ENCODE measurements around the gene HECW1.

Gene HECW1

DNA sequence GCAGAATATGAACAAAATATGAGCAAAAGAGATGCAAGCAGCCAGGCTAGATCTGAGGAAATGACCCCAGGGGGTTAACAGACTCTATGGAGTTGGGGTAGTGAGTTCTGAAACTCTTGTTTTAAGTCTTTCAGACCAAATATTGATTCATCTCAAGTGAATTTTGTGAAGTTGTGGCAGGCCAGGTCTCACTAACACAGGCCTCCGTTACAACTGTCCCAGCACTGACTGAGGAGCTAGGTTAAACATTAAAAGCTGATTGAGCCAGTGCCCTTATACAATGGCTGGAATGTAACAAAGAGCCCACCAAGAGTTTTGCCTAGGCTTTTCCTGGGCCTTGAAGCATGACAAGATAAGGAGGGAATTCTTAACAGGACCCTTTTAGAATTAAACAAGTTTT, 278.1 kb downstream of the HECW1 start:
- TF ChIP-seq, protein P1, sequence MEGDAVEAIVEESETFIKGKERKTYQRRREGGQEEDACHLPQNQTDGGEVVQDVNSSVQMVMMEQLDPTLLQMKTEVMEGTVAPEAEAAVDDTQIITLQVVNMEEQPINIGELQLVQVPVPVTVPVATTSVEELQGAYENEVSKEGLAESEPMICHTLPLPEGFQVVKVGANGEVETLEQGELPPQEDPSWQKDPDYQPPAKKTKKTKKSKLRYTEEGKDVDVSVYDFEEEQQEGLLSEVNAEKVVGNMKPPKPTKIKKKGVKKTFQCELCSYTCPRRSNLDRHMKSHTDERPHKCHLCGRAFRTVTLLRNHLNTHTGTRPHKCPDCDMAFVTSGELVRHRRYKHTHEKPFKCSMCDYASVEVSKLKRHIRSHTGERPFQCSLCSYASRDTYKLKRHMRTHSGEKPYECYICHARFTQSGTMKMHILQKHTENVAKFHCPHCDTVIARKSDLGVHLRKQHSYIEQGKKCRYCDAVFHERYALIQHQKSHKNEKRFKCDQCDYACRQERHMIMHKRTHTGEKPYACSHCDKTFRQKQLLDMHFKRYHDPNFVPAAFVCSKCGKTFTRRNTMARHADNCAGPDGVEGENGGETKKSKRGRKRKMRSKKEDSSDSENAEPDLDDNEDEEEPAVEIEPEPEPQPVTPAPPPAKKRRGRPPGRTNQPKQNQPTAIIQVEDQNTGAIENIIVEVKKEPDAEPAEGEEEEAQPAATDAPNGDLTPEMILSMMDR (IDR thresholded peaks at IDR 0.05): no peak

DNA sequence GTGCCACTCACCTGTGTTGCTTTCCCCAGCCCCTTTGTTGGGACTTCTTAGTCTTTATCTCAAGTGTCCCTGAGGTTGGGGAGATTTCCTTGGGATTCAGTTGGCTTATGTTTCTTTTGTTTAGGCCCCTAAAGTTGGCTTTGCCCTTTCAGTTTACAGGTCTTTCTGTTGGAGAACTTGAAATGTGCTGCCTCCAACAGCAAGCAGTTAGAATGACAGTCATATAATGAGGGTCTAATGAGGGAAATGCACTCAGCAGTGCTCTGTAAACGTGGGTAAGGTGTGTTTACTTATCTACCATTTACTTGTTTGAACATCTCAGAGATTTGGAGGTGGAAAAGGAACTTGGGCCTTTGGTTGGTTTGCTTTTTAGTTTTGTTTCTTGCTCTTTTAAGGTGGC, 279.1 kb downstream of the HECW1 start:
- TF ChIP-seq, protein P1 (IDR thresholded peaks at IDR 0.05): no peak

DNA sequence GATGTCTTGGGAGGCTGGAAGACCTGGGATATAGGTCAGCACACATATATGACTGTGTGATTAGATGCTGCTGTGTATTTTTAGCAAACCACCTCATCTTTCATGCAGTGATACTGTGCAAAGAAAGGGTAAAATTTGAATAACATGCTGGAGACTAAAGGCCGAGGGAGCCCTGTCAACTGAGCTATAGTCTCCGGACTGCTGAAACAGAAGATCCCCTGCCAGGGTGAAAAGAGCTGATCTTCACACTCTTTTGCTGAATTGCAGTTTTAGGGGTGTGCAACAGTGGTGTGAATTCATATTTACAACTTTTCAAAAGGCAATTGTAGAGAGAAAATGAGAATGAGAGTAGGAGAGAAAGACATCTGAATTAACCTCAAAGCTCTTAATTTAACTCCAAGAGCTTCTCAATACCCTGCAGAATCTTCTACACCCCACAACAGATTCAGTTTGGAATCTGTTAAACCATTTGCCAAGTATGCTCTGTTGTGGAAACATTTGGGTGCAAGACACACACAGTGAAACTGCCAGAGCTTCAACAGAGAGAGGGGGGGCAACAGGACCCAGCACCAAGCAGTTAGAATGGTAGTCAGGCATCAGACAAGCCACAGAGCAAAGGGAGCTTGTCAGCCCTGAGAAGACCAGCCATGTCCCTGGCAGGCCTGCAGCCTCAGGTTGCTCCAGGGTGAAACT, 280.3 kb downstream of the HECW1 start:
- TF ChIP-seq, protein P1 (IDR thresholded peaks at IDR 0.05): no peak

DNA sequence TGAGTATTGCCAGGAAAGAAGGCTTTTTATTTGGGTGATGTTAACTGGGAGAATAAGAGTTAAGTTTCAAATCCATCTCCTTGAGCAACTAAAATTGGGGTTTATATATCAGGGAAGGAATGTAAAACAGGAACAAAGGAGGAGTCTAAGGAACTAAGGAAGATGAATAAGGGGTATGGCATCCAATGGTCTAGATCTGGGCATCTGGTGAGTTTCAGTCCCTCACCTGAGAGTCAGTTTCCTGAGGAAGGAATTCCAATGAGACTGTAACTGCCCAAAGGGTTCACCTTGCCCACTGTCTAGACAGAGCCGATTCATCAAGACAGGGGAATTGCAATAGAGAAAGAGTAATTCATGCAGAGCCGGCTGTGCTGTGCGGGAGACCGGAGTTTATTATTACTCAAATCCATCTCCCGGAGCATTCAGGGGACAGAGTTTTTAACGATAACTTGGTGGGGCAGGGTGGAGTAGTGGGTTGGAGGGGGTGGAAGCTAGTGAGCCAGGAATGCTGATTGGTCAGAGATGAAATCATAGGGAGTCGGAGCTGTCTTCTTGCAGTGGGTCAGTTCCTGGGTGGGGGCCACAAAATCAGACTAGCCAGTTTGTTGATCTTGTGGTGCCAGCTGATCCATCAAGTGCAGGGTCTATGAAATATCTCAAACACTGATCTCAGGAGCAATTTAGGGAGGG, 282.1 kb downstream of the HECW1 start:
- TF ChIP-seq, protein P1 (IDR thresholded peaks at IDR 0.05): no peak

DNA sequence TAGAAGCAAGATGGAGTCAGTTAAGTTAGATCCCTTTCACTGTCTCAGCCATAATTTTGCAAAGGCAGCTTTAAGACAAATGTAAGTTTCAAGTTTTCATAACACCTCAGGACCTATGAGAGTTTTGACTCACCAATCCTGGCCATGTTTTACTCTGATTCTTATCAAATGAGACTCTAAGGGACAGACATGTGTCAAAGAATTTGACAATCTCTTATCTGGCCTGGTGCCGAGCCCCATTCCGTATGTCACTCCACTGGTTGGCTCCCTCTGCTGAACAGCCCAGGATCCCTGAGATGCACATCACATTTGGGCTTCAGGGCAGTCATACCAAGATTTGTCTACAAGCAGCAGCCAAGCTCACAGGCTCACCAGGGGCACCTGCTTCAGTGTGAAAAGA, 282.9 kb downstream of the HECW1 start:
- TF ChIP-seq, protein P1 (IDR thresholded peaks at IDR 0.05): no peak

DNA sequence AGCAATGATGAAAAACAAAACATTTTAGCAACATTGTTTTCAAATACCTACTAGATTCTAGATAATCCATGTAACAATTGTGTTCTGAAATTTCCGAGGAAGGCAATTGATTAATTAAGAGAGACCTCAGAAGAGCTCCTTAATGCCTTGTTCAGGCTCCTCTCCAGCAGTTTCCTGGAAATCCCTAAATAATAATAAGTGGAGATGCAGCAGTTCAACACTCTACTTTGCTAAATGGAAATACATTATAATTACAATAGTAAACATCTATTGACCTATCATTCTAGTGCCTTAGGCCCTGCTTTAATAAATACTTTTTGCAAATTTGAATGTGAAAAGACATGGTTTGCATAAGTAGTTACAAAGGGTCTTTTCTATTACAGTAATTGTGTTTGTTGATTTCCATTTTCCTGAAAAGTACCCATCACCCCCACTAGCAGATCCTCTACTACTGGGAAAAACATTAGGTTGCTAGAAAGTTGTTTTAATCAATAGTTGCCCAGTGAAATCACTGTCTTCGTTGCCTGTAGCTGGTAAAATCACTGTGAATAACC, 283.8 kb downstream of the HECW1 start:
- TF ChIP-seq, protein P1 (IDR thresholded peaks at IDR 0.05): no peak

DNA sequence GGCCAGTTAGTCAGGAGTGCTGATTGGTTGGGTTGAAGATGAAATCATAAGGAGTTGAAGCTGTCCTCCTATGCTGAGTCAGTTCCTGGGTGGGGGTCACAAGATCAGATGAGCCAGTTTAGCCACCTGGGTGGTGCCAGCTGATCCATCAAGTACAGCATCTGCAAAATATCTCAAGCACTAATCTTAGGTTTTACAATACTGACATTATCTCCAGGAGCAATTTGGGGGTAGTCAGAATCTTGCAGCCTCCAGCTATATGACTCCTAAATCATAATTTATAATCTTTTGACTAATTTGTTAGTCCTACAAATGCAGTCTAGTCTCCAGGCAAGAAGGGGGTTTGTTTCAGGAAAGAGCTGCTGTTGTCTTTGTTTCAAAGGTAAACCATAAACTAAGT, 286.4 kb downstream of the HECW1 start:
- TF ChIP-seq, protein P1 (IDR thresholded peaks at IDR 0.05): no peak

Measured in LNCAP (cell line).